IMR-90 (cell line): ENCODE data around the gene MECR. TPM values are rescaled to one million over a fixed set of nuclear protein-coding genes. Genes with fewer than 3 reads are reported as not detected.
"Not testable (repeated sequence)": the region's sequence is repeated elsewhere in the genome, so short reads cannot be mapped to it uniquely, and the experiment has no call there.

ENCODE experiments used
- ATAC-seq: fragments of 200-7000 bp; cut with Tn5 transposase; 2 replicates; pipeline ENCODE4 v1.9.1; 2020; ENCODE audit warnings: low read depth, mild to moderate bottlenecking, moderate library complexity
- BruUV-seq: library from RNA; stranded (reverse); fragments of 400-500 nt; replicated peaks from 2 replicates; lab custom pipeline; 2021; lab: Mats Ljungman, UMichigan
- CTCF ChIA-PET: fragments of 300-600 bp; formaldehyde crosslinking; extraction: SDS; loops from one replicate; lab custom pipeline; 2021; ENCODE audit warnings: antibody characterized with exemption; lab: Yijun Ruan, JAX
- POLR2A ChIA-PET: fragments of 300-600 bp; sonication (Branson Sonifier 250); formaldehyde crosslinking; loops from one replicate; lab custom pipeline; 2022; ENCODE audit warnings: antibody characterized with exemption; ENCODE audit not compliant: unreplicated experiment; lab: Charles Lee
- DNase-seq: peaks from one replicate; pipeline ENCODE4 v3.0.0; 2013
- H2AFZ ChIP-seq: replicated peaks from 2 replicates; pipeline ENCODE3; 2013; ENCODE audit warnings: low read length, mild to moderate bottlenecking; ENCODE audit not compliant: poor library complexity
- H2AK5ac ChIP-seq: 2 replicates; pipeline ENCODE4 v1.6.1; 2013; ENCODE audit warnings: low read depth, low read length, inconsistent platforms
- H2AK9ac ChIP-seq: replicated peaks from 2 replicates; pipeline ENCODE3; 2013; ENCODE audit warnings: mild to moderate bottlenecking, low read depth, low read length, moderate library complexity; ENCODE audit not compliant: poor library complexity
- H2BK120ac ChIP-seq: 2 replicates; pipeline ENCODE4 v1.6.1; 2013; ENCODE audit warnings: low read depth, low read length, inconsistent platforms
- H2BK15ac ChIP-seq: 3 replicates; pipeline ENCODE4 v1.6.1; 2013; ENCODE audit warnings: low read depth, low read length, inconsistent platforms
- H2BK20ac ChIP-seq: 2 replicates; pipeline ENCODE4 v1.6.1; 2013; ENCODE audit warnings: low read depth, mild to moderate bottlenecking, inconsistent platforms, low read length, moderate library complexity
- H2BK5ac ChIP-seq: 2 replicates; pipeline ENCODE4 v1.6.1; 2013; ENCODE audit warnings: mild to moderate bottlenecking, low read depth, low read length, inconsistent platforms; ENCODE audit not compliant: poor library complexity, severe bottlenecking
- H3K14ac ChIP-seq: replicated peaks from 2 replicates; pipeline ENCODE4 v1.6.1; 2013; ENCODE audit warnings: low read depth, low read length, inconsistent platforms
- H3K18ac ChIP-seq: 2 replicates; pipeline ENCODE4 v1.6.1; 2013; ENCODE audit warnings: low read depth, low read length, control low read depth
- H3K23ac ChIP-seq: 2 replicates; pipeline ENCODE4 v1.6.1; 2013; ENCODE audit warnings: low read depth, low read length, inconsistent platforms
- H3K27ac ChIP-seq: 2 replicates; pipeline ENCODE4 v1.5.1; 2013; ENCODE audit warnings: mild to moderate bottlenecking, control low read depth, low read length; ENCODE audit not compliant: insufficient read depth
- H3K27me3 ChIP-seq: 2 replicates; pipeline ENCODE4 v1.6.1; 2013; ENCODE audit warnings: low read length; ENCODE audit not compliant: control insufficient read depth, insufficient read depth
- H3K36me3 ChIP-seq: 2 replicates; pipeline ENCODE4 v1.6.1; 2013; ENCODE audit warnings: low read length, mixed read lengths; ENCODE audit not compliant: control insufficient read depth, insufficient read depth
- H3K4ac ChIP-seq: 2 replicates; pipeline ENCODE4 v1.6.1; 2013; ENCODE audit warnings: low read depth, low read length, inconsistent platforms
- H3K4me1 ChIP-seq: 2 replicates; pipeline ENCODE4 v1.6.1; 2013; ENCODE audit warnings: low read length, mixed read lengths; ENCODE audit not compliant: control insufficient read depth, insufficient read depth
- H3K4me2 ChIP-seq: 2 replicates; pipeline ENCODE4 v1.6.1; 2013; ENCODE audit warnings: low read depth, mild to moderate bottlenecking, control low read depth, low read length, moderate library complexity
- H3K4me3 ChIP-seq: 2 replicates; pipeline ENCODE4 v1.5.1; 2013; ENCODE audit warnings: low read depth, mild to moderate bottlenecking, control low read depth, low read length, moderate library complexity; ENCODE audit not compliant: insufficient read depth
- H3K56ac ChIP-seq: 2 replicates; pipeline ENCODE4 v1.6.1; 2013; ENCODE audit warnings: low read length, inconsistent platforms; ENCODE audit not compliant: insufficient read depth; ENCODE audit errors: extremely low read depth
- H3K79me1 ChIP-seq, 2 experiments: 2 replicates each; pipeline ENCODE4 v1.6.1; 2013; ENCODE audit warnings: low read length in 2 of 2, inconsistent platforms in 1 of 2, low read depth in 1 of 2
- H3K9ac ChIP-seq: 2 replicates; pipeline ENCODE4 v1.6.1; 2013; ENCODE audit warnings: low read depth, low read length, control low read depth
- H3K9me1 ChIP-seq: 2 replicates; pipeline ENCODE4 v1.6.1; 2013; ENCODE audit warnings: low read length, inconsistent platforms; ENCODE audit not compliant: insufficient read depth
- H3K9me3 ChIP-seq: 2 replicates; pipeline ENCODE4 v1.6.1; 2013; ENCODE audit warnings: low read length; ENCODE audit not compliant: control insufficient read depth, insufficient read depth
- H4K20me1 ChIP-seq: 2 replicates; pipeline ENCODE4 v1.6.1; 2013; ENCODE audit warnings: low read length, inconsistent platforms; ENCODE audit not compliant: insufficient read depth
- H4K5ac ChIP-seq: 2 replicates; pipeline ENCODE4 v1.6.1; 2013; ENCODE audit warnings: mild to moderate bottlenecking, low read depth, low read length, control low read depth
- H4K8ac ChIP-seq, 2 experiments: 2 replicates each; pipeline ENCODE4 v1.6.1; 2013; ENCODE audit warnings: low read depth in 2 of 2, low read length in 2 of 2, control low read depth in 1 of 2, inconsistent platforms in 1 of 2
- H4K91ac ChIP-seq: 2 replicates; pipeline ENCODE4 v1.6.1; 2013; ENCODE audit warnings: low read depth, low read length, inconsistent platforms; ENCODE audit not compliant: insufficient read depth
- BHLHE40 ChIP-seq: fragments of 150-350 bp; IDR thresholded peaks from 2 replicates; pipeline ENCODE4 v1.6.1; 2016; ENCODE audit warnings: mild to moderate bottlenecking, low read depth, low read length
- CEBPB ChIP-seq: IDR thresholded peaks from 2 replicates; pipeline ENCODE4 v1.6.1; 2012; ENCODE audit warnings: low read depth, low read length, improper control_type of control experiment
- MAZ ChIP-seq: IDR thresholded peaks from 2 replicates; pipeline ENCODE4 v1.6.1; 2012; ENCODE audit warnings: low read depth, mild to moderate bottlenecking, low read length, improper control_type of control experiment, moderate library complexity, borderline replicate concordance
- POLR2A ChIP-seq: IDR thresholded peaks from 2 replicates; pipeline ENCODE4 v1.6.1; 2012; ENCODE audit warnings: mild to moderate bottlenecking, low read depth, low read length
- RCOR1 ChIP-seq: IDR thresholded peaks from 2 replicates; pipeline ENCODE4 v1.6.1; 2012; ENCODE audit warnings: mild to moderate bottlenecking, low read length, improper control_type of control experiment; ENCODE audit not compliant: insufficient replicate concordance
- WGBS, 2 experiments: methylation state at CpG; one replicate each; pipeline versions ENCODE4 v1.1.5 to v1.1.7; 2013; ENCODE audit warnings: missing lambda C conversion rate in 2 of 2; ENCODE audit not compliant: insufficient read length in 1 of 2; ENCODE audit errors: extremely low coverage in 2 of 2; 5-methylcytosine and 5-hydroxymethylcytosine counted together
- dilution Hi-C: fragments of 300-500 bp; cut with HindIII; formaldehyde crosslinking; loops from one replicate; pipeline ENCODE4 v1.14.3; 2018; ENCODE audit warnings: low sequenced_read_pairs; ENCODE audit not compliant: unreplicated experiment
- in situ Hi-C: fragments of 300-500 bp; cut with MboI; formaldehyde crosslinking; loops from 3 replicates; pipeline ENCODE4 v1.14.3; 2019; ENCODE audit warnings: low sequenced_read_pairs, inconsistent platforms, mixed read lengths
- intact Hi-C: fragments of 100-400 bp; cut with micrococcal nuclease; formaldehyde crosslinking; loops from 2 replicates; pipeline ENCODE4 v1.10.0; 2022
- polyA plus RNA-seq, 3 experiments: library from polyadenylated mRNA; depleted of rRNA; stranded (reverse); fragments of >200 nt; gene quantifications; 2 replicates each; pipeline ENCODE4 v1.2.3, GENCODE V29; 2012; ENCODE audit warnings: low replicate concordance in 1 of 3
- total RNA-seq: library from RNA; depleted of rRNA; stranded (reverse); fragments of >200 nt; gene quantifications from 2 replicates; pipeline ENCODE4 v1.2.3, GENCODE V29; 2012
- TF ChIP-seq, protein P1 (sequence below): fragments of 150-350 bp; IDR thresholded peaks from 2 replicates; pipeline ENCODE4 v1.6.1; 2016; ENCODE audit warnings: low read depth, mild to moderate bottlenecking, low read length, moderate library complexity, borderline replicate concordance

Gene MECR
- total and polyA plus RNA-seq, 2 of the 4 experiments (the other 2 are of a cell fraction): 20.3 to 24.8 TPM

DNA sequence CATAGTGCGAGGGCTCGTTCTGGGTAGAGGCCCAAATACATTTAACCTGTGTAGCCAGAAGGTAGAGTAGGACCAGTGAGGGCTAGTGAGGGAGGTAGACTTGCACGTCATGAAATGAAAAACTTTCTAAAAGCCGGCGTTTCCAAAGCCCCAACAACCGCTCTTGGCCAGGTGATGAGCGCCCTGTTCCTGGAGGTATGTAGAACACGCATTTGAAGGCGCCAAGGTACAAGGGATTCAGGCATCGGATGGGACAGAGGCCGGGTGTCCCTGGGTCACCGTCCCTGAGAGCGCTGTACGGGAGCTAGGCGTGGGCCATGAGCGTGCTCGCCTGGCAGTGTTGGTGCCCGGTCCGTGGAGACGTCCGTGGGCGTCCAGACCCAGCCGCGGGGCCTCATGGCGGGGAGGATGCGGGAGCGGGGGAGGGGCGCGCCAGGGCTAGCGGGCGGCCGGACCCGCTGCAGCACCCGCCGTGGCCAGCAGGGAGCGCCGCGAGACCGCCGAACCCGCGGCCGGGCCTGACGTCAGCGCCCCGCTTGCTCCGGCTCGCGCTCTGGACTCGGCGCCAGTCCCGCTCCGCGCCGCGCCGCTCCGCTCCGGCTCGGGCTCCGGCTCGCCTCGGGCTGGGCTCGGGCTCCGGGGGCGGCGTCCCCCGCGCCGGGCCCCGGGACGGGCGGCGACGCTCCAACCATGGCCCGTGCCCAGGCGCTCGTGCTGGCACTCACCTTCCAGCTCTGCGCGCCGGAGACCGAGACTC, 5.4 kb upstream of the MECR start, which contains the start of gene PTPRU (continued):
- TF ChIP-seq RCOR1: no peak
- peak; percentile 49; the same call in 1 of the 2 replicates for TF ChIP-seq MAZ
- TF ChIP-seq POLR2A: 0 out of 2 replicates have a peak, but pooled peaks have one; percentile 36
- TF ChIP-seq CEBPB: no peak
- TF ChIP-seq, protein P1, sequence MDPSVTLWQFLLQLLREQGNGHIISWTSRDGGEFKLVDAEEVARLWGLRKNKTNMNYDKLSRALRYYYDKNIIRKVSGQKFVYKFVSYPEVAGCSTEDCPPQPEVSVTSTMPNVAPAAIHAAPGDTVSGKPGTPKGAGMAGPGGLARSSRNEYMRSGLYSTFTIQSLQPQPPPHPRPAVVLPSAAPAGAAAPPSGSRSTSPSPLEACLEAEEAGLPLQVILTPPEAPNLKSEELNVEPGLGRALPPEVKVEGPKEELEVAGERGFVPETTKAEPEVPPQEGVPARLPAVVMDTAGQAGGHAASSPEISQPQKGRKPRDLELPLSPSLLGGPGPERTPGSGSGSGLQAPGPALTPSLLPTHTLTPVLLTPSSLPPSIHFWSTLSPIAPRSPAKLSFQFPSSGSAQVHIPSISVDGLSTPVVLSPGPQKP: no peak
- TF ChIP-seq BHLHE40: no peak

DNA sequence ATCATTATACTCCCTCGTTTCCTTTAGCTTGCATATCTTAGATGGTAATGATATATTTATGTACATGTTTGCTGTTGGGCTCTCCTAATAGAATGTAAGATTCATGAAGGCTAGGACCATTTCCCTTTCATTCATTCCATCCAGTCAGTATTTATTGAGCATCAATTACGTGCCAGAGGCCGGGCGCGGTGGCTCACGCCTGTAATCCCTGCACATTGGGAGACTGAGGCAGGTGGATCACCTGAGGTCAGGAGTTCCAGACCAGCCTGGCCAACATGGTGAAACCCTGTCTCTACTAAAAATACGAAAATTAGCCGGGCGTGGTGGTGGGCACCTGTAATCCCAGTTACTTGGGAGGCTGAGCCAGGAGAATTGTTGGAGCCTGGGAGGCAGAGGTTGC, 4.1 kb upstream of the MECR start:
- H3K4me3 ChIP-seq, H3K27ac ChIP-seq, BruUV-seq, H2AK5ac ChIP-seq, H3K9me3 ChIP-seq, H3K4ac ChIP-seq, H3K56ac ChIP-seq, H2BK15ac ChIP-seq, H3K9ac ChIP-seq, H2AFZ ChIP-seq, H2AK9ac ChIP-seq, H3K9me1 ChIP-seq, H3K23ac ChIP-seq, H4K5ac ChIP-seq, H3K27me3 ChIP-seq, H3K18ac ChIP-seq, H2BK120ac ChIP-seq, H2BK5ac ChIP-seq, H3K36me3 ChIP-seq, dilution Hi-C loops, CTCF ChIA-PET, H4K8ac ChIP-seq, POLR2A ChIA-PET, DNase-seq, H3K14ac ChIP-seq, H4K20me1 ChIP-seq, H2BK20ac ChIP-seq, ATAC-seq, H4K91ac ChIP-seq, H3K4me2 ChIP-seq: not testable (repeated sequence)
- in situ Hi-C loops: loop anchor here (10.0 kb wide), 1 partner anchor 1480 kb away; no protein-coding TSS in a partner anchor
- intact Hi-C loops: loop anchor here (5.0 kb wide), 1 partner anchor 557 kb away; no protein-coding TSS in a partner anchor
- WGBS, 2 experiments: 63% methylated on average over 4 of the region's 9 CpGs; no CpG with 5 or more reads in 1 of the 2 experiments
- Histone ChIP-seq H3K4me1 (peaks cover 12% of the 10 kb centered on the region), H3K79me1 (peaks cover 11 to 12% of the 10 kb centered on the region in 2 experiments)
